ENCODE data around the gene HBZ.

GRCh38 chr16:170788-171187, 18.3 kb downstream of the HBZ start:
- TF ChIP-seq, protein P1, sequence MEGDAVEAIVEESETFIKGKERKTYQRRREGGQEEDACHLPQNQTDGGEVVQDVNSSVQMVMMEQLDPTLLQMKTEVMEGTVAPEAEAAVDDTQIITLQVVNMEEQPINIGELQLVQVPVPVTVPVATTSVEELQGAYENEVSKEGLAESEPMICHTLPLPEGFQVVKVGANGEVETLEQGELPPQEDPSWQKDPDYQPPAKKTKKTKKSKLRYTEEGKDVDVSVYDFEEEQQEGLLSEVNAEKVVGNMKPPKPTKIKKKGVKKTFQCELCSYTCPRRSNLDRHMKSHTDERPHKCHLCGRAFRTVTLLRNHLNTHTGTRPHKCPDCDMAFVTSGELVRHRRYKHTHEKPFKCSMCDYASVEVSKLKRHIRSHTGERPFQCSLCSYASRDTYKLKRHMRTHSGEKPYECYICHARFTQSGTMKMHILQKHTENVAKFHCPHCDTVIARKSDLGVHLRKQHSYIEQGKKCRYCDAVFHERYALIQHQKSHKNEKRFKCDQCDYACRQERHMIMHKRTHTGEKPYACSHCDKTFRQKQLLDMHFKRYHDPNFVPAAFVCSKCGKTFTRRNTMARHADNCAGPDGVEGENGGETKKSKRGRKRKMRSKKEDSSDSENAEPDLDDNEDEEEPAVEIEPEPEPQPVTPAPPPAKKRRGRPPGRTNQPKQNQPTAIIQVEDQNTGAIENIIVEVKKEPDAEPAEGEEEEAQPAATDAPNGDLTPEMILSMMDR (IDR thresholded peaks at IDR 0.05; ENCODE audit: low read length): no peak
- TF ChIP-seq EZH2phosphoT487 (IDR thresholded peaks at IDR 0.05; ENCODE audit: low read length) (no peak), EZH2 (optimal IDR thresholded peaks at IDR 0.05; ENCODE audit: low read depth, low read length) (no peak)
